Epithelial cell of proximal tubule (primary cell): ENCODE measurements around the gene AHI1. TPM values are rescaled to one million over a fixed set of nuclear protein-coding genes. Genes with fewer than 3 reads are reported as not detected.
"Not testable (repeated sequence)": the region's sequence is repeated elsewhere in the genome, so short reads cannot be mapped to it uniquely, and the experiment has no call there.

Experiments
- DNase-seq: peaks from one replicate; pipeline ENCODE4 v3.0.0-alpha.2; 2011; ENCODE audit warnings: low read depth
- H3K4me3 ChIP-seq: 2 replicates; pipeline ENCODE4 v1.5.1; 2011; ENCODE audit warnings: low read depth, mild to moderate bottlenecking, low read length
- CTCF ChIP-seq: conservative IDR thresholded peaks from 2 replicates; pipeline ENCODE4 v1.5.1; 2012; ENCODE audit warnings: low read depth, mild to moderate bottlenecking, low read length
- total RNA-seq: library from RNA; depleted of rRNA; stranded (reverse); fragments of >200 nt; gene quantifications from 2 replicates; pipeline ENCODE4 v1.2.3, GENCODE V29; 2015

Gene AHI1
- total RNA-seq, 1 donor from 2014 or later, result 7.5 TPM

GRCh38 chr6:135251498-135252441 lies 245.8 kb downstream of the AHI1 start:
- no peak overlapping the region for H3K4me3 ChIP-seq
- DNase-seq, result no peak
- no peak for TF ChIP-seq CTCF

DNA sequence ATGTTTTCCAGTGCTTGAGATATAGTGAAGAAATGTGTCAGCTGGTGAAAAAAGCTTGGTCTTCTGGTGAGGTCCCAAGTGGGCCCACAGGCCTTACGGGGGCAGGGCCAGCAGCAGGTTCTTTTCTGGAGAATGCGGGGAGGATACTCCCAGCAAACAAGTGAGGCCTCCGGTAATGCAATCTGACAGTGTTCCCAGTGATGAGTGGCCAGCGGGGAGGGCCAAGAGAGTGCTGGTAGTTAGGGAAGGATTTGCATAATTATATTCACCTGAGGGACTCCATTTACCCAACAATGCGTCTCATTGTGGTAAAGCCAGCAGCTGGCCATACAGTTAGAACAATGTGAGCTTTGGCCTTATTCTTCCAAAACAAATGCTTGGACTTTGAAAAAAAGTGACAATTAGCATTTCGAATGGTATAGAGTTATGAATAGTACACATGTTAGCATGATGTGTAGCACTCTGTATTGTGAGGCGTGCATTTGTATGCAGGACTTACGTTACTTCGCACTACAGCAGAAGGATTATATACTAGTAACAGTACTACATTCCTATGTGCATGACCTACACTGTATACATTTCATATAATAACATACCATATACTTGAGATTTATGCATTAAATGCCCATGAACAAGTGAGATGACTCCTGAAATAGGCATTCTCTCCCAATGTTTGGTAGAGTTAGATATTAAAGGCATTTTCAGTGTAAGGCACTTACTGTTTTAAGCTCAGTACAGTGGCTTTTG lies 246.6 kb downstream of the AHI1 start:
- no peak for TF ChIP-seq CTCF
- H3K4me3 ChIP-seq, result no peak overlapping the region
- no peak for DNase-seq

- H3K4me3 ChIP-seq, result no peak overlapping the region
- DNase-seq, result no peak
- TF ChIP-seq CTCF, result no peak
These were observed 247.3 kb downstream of the AHI1 start for GRCh38 chr6:135250234-135250633.

GRCh38 chr6:135246412-135247012 lies 251.0 kb downstream of the AHI1 start:
- not testable (repeated sequence) for H3K4me3 ChIP-seq, DNase-seq

DNA sequence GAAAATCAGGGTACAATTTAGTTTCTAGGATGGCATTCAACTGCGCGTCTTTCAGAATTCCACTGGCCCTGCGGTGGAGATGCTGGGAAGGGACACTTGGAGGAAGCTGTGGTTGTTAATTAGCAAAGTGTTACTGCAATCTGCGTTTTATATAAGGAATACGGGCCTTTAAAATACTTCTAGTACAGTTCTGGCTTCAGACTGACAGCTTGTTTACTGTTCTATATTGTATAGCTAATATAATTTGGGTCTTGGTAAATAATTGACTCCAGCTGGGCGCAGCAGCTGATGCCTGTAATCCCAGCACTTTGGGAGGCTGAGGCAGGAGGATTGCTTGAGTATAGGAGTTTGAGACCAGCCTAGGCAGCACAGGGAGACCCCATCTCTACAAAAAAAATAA lies 252.7 kb downstream of the AHI1 start:
- no peak overlapping the region for H3K4me3 ChIP-seq
- no peak for TF ChIP-seq CTCF
- no peak for DNase-seq

GRCh38 chr6:135243871-135244796 lies 253.4 kb downstream of the AHI1 start:
- TF ChIP-seq CTCF, result no peak
- no peak overlapping the region for H3K4me3 ChIP-seq
- no peak for DNase-seq
